OCI-M2 (cell line): ENCODE results near the gene PLCB4.

Experiments used
- DNase-seq: peaks from one replicate; lab custom pipeline; 2025; ENCODE audit not compliant: unreplicated experiment; lab: John Stamatoyannopoulos, UW

Gene PLCB4

DNA sequence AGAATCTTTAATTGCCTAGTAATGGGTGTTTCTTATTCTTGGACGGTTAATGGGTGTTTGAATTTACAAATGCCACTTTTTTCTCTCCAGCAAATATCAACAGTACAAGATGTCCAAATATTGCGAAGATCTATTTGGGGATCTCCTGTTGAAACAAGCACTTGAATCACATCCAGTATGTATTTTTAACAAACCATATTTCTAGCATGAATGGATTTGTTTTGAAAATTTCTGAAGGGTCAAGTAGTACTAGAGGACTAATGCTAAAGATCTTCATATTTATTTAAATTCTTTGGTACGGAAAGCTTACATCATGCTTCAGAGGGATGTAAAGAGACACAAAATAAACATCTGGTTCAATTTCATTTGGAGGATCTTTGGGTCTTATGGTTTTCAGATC is 321.6 kb downstream of the PLCB4 start:
- no peak for DNase-seq

DNA sequence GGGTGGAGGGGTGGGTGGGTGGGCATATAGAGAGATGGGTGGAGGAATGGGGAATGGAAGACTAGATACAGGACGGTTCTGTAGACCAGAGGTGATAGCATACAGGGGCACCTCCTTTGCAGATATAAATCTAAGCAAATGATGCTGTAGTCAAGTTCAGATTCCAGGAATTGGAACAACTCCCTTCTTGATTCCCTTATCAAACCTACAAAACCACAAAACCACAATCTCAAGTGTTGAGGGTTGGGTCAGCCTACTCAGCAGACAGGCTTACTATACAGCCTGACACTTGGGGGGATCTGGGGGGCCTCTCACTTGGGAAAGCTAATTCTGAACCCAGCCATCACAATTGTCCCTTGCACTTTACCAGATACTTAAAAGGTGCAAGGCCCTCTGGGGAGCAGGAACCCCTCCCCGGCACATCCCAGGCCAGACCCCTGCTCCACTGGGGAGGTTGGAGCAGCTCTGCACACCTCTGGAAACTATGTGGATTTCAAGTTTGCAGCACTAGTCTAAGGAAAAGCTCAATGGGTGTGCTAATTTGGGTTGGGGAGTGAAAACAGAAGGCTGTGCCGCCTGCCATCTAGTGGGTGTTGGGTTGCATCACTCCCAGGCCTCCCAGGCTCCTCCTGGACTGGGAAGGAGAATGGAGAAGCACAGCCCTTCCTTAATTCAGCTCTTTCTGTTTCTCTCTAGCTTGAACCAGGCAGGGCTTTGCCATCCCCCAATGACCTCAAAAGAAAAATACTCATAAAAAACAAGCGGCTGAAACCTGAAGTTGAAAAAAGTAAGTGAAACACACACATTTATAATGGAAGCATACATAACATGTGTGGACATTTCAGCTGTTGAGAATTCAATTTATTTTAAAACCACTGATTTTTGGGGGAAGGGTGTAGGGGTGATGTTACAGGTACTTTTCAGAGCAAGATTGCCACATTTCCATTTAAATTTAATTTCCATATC is 324.3 kb downstream of the PLCB4 start:
- no peak for DNase-seq

DNA sequence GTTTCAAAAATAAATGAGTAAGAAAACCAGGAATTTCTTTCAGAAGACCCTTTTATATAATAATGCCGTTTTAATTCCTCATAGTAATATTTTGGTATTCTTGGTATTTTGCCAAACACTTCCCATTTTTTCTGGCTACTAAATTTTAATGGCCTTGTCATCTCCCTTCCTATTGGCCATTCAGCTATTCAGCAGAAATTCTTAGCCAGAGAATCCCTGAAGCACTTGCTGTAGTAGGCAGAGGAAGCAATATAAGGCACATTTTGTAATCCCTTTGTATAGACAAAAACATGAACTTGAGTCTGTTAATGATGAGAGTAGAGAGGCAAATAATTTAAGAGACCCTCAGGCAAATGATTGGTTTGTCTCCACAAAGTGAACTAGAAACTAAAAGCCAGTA is 327.1 kb downstream of the PLCB4 start:
- no peak for DNase-seq

DNA sequence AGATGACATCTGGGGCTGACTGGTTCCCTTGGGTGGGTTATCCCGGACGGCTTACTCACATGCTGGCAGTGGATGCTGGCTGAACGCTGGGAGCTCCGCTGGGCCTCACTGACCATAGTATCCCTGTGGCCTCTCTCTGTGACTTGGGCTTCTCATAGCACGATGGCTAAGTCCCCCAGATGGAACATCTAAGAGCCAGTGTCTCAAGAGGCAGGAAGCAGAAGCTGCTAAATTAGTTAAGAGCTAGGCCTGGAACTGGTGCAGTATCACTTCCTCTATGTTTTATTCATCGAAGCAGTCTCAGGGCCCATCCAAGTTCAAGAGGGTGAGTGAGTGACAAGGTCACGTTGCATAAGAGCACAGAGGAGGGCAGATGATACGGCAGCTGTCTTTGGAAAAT is 329.0 kb downstream of the PLCB4 start:
- no peak for DNase-seq

DNA sequence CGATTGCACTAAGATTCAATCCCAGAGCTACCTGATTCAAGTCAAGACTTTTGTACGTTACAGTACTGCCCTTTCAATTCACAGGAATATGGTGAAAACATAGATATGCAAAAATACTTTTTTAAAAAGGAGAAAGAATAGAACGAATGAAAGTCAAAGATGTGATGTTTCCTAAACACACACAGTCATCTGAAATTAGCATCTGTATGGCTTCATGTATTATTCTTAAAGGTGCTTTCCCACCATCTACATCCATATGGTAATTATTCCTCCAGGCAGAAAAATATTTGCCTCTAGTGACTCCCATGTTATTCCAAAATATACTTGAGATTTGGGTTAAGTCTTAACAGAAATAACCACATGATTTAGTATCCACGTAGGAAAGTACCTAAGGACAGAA is 330.0 kb downstream of the PLCB4 start:
- DNase-seq: no peak

DNA sequence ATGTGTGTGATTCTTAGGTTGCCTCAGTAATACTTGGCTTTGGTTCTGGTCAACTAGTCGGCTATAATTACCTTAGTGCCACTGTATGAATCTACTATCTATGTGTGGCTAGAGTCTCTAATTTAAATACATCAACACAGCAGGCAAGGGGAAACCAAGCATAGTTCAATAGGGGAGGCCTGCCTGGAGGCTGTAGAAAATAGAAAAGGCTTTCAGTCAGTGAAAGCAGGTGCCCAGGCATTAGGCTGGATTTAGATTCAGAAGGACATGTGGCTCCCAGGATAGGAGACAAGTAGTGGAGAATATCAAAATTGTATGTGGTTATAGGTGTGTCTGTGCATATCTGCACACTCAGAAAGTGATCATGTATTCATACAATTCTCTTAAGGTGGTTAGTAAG is 330.4 kb downstream of the PLCB4 start:
- no peak for DNase-seq

DNA sequence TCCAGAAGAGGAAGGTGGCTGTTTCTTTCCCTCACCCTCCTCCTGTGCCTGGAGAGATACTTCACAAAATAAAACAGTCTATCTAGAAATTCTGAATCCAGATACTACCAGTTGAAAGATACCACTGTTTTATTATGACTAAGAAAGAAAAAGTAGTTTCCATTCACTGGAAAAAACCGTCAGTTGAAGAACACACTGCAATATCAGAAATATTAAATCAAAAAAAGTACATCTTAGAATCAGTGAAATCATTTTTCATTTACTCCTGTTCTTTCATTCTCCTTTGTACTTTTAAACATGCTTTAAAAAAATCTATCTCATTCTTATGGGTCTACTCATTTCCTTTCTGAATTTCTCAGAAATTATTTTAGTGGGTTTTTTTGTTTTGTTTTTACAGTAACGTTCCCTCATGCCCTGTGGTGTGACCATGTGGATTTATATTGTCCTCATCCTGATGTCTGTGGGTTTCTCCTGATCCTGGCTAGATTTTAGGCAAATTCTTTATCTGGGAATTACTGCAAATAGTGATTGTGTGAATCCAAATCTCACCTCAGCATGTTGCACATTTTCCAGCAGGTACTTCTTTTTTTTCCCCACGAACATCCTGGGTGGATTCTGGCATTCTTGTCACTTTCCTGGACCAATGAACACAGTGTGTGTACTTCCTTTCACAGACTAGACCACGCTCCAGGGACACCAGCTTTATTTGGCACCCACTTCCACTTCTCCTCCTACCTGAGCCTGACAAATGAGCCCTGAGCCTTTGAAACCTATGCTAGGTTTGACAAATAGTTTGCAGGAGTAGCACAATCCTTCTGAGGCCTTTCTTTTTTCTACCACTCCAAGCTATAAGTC is 331.5 kb downstream of the PLCB4 start:
- DNase-seq: no peak

DNA sequence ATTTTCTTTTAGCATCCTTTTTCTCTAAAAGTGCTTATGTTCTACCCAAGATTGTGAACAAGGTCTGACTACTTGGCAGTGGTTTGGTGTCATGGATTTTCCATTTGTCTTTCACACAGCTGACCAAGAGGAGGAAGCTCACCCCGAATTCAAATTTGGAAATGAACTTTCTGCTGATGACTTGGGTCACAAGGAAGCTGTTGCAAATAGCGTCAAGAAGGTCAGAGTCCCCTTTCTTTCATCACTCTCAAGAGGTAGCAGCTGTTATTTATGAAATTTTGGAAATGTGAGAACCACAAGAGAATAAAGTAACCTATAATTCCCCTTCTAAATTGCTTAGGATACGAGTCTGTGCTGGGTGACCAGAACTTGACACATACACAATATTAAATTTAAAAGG is 332.5 kb downstream of the PLCB4 start:
- no peak for DNase-seq

DNA sequence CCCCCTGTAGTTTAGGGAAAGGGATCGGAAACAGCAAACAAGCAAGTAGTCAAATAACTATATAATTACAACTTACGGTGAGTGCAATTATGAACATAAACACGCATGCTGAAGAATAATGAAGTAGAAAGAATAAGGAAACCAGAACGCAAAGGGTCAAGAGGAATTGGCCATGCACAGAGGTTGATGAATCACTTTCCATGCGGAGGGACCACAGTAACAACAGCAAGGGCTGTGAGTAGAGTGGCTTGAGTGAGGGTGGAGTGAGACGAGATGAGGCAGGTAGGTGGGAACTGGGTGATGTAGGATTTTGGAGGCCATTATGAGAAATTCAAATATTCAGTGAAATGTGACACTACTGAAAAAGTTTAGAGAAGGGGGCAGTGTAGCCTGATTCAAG is 333.3 kb downstream of the PLCB4 start:
- DNase-seq: no peak

DNA sequence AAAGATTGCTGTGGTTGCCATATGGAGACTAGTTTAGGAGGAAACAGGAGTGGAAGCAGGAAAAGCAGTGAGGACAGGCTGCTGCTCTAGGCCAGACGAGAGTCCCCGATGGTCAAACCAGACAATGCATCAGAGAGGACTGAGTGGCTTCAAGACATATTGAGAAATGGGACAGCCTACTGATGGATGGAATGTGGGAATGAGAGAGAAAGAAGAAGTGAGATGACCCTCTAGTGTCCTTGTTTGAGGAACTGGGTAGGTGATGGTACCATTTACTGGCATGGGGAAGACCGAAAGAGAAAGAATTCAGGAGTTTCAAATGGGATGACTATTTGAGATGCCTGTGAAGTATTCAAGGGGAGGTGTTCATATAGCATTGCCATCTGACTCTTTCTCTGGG is 333.7 kb downstream of the PLCB4 start:
- DNase-seq: no peak

DNA sequence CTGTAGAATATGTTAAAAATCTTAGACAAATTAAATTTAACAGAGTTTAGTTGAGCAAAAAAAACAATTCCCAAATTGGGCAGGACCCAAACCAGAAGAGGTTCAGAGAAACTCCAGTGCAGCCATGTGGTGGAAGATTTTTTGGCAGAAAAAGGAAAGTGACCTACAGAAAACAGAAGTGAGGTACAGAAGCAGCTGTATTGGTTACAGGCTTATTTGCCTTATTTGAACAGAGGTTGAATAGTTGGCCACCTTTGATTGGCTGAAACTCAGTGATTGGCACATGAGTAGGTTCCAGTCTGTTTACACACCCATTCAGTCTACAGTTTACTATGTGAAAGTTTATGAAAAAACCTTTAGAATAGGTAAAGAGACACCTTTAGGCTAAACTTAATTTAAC is 334.6 kb downstream of the PLCB4 start:
- no peak for DNase-seq

DNA sequence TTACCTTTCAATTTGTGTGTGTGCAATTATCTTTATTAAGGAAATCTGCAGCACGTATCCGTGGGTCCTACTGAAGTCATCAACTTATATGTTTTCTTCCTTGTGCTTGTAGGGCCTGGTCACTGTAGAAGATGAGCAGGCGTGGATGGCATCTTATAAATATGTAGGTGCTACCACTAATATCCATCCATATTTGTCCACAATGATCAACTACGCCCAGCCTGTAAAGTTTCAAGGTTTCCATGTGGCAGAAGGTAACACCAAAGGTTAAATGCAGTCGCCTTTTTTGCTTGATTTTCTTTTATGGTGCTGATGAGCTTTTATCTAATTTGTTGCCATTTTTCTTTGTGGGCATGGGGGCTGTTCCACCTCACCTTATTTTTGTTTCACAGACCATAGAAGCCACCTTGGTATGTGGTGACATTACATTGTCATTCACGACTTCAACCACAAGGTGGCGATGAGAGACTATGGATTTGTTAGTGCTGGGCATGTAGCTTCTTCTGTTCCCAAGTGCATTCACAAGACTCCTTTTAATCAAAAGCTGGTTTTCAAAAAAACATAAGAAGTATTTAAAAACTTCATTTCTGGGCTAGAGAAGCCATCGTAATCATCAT is 339.0 kb downstream of the PLCB4 start:
- peak; percentile 24 for DNase-seq

DNA sequence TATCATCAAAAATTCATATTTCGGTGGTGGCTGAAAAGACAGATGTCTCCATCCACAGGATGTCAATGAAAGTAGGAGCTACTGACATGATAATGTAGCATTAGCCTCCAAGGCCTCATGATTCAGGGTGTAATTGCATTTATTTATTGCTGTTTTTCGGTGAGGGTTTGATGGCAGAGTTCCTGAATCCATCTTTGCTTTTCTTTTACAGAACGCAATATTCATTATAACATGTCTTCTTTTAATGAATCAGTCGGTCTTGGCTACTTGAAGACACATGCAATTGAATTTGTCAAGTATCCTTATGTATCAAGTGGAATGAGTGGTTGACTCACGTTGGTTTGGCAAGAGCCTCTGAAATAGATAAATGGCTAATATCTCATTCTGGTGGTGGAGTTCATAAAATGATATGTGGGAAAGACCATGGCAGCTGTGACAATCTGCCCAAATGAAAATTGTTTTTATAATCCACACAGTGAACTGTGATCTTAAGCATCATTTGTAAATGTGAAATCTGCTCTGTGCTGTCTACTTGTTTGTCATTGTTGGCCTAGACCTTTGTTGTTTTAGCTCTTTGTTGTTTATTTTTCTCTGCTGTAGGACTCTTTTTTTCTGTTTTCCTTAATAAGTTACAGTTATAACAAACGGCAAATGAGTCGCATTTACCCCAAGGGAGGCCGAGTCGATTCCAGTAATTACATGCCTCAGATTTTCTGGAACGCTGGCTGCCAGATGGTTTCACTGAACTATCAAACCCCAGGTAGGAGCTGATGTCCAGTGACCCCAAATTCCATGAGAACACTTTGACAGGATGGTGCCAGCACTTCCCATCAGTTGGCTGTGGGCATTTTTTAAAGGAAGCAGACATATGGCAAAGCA is 339.8 kb downstream of the PLCB4 start:
- DNase-seq: no peak

DNA sequence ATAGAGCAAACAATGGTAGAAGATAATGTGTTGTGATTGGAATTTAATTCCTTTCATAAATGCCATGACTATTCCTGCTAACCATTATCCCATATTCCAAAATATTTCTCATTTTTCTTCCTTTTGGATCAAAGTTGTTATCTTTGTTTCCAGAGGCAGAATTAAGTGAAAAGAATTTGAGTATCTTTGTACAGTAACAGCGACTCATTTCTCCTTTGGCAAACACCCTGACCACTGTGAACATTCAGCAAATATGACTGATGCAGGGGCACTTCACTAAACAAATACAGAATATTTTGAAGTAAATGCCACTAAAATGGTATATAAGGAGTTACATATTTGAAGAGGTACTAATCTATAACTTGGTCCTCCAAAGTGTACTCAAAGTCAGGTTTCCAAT is 340.5 kb downstream of the PLCB4 start:
- DNase-seq: no peak

DNA sequence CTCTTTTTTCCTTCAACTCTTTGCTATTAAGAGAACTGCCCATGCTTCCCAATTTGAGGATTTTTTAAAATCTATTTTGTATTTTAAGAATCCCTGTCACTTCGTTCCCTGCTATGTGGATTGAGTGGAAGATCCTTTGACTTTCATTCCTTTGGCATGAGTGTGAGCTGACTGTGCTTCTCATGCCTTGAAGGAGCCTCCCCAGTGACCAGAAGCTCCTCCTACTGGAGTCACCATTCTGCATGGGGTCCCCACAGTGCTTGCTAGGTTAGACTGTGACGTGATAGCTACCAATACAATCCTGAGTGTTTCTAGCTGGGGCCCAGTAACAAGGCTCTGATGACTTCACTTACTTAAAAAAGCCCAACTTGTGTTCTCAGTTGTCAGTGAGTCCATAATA is 341.1 kb downstream of the PLCB4 start:
- DNase-seq: no peak

DNA sequence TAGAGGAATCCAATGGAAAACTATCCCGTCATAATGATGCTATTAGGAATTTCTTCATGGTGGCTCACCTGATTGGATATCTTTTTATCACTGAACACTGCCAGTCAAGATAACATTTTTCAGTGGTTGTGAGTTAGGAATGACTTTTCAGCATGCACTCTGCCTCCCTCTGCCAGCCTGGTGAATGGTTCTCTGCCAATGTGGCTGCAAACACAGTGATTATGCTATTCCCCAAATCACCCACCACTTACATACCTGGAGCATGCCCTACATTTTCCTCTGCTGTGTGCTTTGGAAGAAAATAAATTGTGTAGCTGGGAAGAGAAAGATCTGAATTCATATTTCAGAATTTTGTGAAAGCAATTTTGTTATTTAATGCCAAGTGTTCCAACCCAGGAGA is 342.9 kb downstream of the PLCB4 start:
- DNase-seq: no peak

DNA sequence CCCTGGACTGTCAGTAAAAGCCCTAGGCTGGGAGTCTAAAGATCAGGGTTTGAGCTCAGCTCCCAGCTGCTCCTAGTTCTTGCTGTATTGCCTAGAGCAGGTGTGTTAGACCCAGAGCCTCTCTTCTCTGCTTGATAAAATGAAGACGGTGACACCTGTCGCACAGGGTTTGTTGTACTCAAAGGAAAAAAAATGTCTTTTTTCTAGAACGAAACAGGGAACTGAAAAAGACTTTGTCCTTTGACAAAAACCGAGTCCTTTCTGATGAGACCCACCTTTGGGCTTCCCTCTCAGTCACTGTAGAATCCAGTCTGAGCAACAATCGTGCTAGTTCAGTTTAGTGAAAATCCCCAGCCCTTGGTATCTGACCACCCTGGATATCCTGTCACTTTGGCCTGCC is 343.4 kb downstream of the PLCB4 start:
- DNase-seq: no peak

DNA sequence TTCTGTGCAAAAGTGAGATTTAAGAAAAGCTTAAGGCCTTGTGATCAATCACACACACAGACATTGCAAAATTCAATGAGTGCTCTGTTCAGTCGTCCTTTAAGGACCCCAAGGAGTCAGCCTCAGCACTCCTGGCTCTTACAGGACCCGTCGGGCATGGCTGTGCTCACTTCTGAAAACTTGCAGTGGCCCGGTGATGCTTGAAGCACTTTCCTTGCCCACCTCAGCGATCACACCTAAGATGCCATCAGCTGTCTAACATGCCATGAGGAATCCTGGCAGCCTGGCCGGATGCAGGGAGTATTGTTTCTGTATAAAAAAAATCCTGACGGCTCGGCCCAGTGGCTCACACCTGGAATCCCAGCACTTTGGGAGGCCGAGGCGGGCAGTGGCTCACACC is 344.1 kb downstream of the PLCB4 start:
- DNase-seq: no peak

DNA sequence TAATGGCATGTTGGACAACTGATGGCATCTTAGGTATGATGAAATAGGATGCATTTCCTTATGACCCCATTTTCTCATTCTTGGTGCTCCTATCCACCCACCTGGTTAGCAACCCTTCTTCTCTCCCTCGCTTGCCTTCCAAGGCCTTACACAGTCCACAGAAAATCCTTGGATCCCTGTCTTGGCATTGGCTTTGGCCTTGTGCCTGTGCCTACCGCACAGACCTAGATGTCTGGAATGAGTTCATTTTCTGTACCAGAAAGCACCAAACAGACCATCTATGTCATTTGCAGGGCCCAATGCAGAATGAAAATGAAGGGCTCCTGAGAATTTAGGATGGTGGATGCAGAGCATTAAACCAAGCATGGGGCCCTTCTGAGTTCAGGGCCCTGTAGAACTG is 346.5 kb downstream of the PLCB4 start:
- DNase-seq: no peak

DNA sequence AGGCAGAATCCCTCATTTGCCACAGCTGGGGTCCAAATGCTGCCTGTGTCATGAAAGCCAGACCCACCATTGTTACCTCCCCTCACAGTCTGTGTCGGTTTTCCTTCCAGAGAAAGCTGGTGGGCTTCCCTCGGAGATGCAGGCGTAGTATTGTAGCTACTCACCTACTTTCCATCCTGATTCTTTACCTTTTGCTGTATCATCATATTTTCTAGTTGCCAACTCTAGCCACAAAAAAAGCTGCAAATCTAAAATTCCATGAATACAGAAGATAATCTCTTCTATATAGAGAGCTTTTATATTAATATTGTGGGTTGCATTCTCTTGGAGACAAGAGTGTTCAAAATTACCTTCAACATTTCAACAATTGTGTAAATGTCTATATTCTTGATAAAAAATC is 347.5 kb downstream of the PLCB4 start:
- DNase-seq: no peak

DNA sequence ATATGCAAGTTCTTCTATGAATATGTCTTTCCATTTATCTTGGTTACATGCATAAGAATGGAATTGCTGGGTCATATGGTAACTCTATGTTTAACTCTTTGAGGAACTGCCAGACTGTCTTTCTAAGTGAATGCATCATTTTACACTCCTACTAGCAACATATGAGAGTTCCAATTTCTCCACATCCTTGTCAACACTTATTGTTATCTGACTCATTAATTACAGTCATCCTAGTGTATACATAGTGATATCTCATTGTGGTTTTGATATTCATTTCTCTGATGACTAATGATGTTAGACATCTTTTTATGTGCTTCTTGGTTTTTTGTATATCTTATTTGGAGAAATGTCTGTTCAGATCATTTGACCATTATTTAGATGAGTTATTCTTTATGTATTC is 348.8 kb downstream of the PLCB4 start:
- DNase-seq: no peak
